HG03045 (cell line): ENCODE results near the gene IL4.
"Not testable (repeated sequence)": the region's sequence is repeated elsewhere in the genome, so short reads cannot be mapped to it uniquely, and the experiment has no call there.

Experiments
- ATAC-seq: cut with Tn5 transposase; IDR thresholded peaks from one replicate; pipeline ENCODE4 v1.9.1; 2021; ENCODE audit warnings: mild to moderate bottlenecking, moderate library complexity; ENCODE audit not compliant: unreplicated experiment

Gene IL4

DNA sequence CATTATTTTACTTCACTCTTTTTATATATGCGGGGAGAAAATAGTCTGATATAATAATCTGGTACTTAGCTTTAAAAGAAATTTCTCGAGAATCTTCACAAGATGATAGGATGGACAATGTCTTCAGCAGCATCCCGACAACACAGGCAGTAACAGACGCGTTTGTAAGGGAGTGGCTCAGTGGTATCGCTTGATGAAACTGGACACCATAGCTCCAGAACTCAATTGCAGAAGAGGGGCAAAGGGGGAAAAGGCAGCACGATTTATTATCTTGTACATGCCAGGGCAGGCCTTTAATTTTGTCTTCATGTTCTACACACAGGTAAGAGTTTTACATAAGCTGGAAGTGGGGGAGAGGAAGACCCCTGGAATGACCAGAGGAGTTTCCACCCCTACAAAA, 15.7 kb downstream of the IL4 start:
- ATAC-seq: no peak

- ATAC-seq: no peak
Measured at GRCh38 chr5:132690156-132690555, 16.4 kb downstream of the IL4 start.

- not testable (repeated sequence) for ATAC-seq
Measured at GRCh38 chr5:132691755-132692631, 18.2 kb downstream of the IL4 start.

DNA sequence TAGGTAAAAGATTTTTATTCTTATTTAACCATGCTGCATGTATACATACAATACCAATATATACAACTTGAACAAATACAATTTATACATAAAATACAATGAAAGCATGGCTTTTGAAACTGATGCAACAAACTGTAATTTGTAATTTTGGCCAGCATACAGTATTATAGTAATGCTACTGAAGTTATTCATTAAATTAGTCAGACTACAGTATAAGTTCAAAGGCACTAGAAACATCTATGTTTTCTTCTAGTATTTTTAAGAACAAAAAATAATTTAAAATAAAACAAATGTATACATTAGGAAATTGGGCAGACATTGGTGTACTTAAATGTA, 18.8 kb downstream of the IL4 start:
- ATAC-seq: no peak

GRCh38 chr5:132695956-132696355, 22.2 kb downstream of the IL4 start:
- no peak for ATAC-seq

DNA sequence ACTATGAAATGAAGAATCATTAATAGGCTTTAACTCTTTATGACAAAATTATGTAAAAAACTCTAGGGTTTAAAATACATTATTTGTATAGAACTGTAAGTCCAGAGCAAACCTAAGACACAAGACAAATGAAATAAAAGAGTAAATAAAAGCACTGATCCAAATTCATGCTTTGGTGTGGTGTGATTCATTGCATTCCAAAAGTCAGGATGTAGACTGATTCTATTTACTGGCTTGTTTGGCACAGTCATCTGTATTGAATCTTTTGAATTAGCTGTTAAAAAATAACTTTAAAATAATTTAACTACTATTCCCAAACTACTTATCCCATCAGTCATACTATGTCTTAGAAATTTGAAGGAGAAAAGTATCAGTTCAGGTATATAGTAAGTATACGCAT, 31.1 kb downstream of the IL4 start:
- ATAC-seq: no peak

DNA sequence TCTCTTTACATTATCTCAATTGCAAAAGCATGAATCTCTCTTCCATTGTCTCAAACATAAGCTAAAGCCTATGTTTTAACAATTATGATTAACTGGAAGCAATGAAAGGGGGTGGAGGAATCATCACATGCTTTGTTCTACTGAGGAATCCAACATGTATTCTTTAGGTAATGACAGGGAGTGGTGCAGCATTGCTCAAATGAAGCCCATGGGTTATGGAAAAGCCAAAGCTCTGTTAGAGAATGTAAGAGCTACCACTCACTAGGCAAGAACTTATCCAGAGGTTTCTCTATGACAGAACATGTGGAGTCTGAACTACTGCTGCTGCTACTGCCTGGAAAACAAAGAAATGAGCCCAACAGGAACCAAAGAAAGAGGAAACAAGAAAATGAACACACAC, 34.9 kb downstream of the IL4 start:
- ATAC-seq: no peak

- ATAC-seq: no peak
Measured at GRCh38 chr5:132714456-132715307, 40.9 kb downstream of the IL4 start.

- no peak for ATAC-seq
Measured at GRCh38 chr5:132718544-132719312, 44.9 kb downstream of the IL4 start.

- ATAC-seq: no peak
Measured at GRCh38 chr5:132725745-132726144, 52.0 kb downstream of the IL4 start.

DNA sequence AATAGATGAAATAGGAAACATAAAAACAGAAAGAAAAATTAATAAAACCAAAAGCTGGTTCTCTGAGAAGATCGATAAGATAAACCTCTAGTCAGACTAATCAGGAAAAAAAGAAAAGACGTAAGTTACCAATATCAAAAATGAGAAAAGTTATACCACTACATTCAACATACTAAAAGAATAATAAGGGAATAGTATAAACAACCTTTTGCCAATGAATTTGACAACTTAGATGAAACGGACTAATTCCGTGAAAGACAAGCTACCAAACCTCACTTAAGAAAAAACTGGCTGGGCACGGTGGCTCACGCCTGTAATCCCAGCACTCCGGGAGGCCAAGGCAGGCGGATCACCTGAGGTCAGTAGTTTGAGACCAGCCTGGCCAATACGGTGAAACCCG, 56.1 kb downstream of the IL4 start:
- ATAC-seq: no peak
